ENCODE measurements around the gene CAB39. TPM values are rescaled to one million over a fixed set of nuclear protein-coding genes. Genes with fewer than 3 reads are reported as not detected.
A peak's percentile ranks its signal among the peaks of the same experiment; 100 is the strongest.

CAB39 gene
- total RNA-seq, 2 experiments from 2014 or later, result 175 to 178 TPM

DNA sequence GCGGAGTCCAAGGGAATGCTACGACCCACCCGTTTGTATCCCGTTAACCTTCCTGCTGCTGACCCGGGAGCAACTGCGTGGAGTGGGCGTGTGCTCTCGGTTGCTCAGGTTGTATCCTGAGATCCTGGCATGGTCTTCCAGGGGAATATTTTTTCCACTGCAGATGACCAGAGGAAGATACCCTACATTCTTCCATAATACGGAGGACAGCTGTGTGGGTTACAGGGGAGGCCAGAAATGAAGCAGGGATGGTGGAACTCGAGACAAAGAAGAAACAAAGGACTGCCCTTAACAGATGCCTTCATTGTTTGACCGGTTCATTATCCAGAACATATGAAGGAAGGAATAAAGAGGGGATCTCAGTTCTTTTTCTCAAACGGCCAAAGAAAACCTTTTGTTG, 39.8 kb upstream of the CAB39 start:
- ATAC-seq, result no peak
- Mint-ChIP-seq H3K4me3 (no peak overlapping the region), H3K27ac (no peak overlapping the region), H3K27me3 (ENCODE audit: low read depth) (no peaks in the 10 kb centered on the region), H3K9me3 (ENCODE audit: insufficient read depth) (no peaks in the 10 kb centered on the region), H3K4me1 (ENCODE audit: low read depth) (peaks cover 69% of the 10 kb centered on the region), H3K36me3 (ENCODE audit: low read depth) (peaks cover 6% of the 10 kb centered on the region)
- POLR2A ChIA-PET, result no interaction called here
- CTCF ChIA-PET, result interaction anchor here (1.5 kb wide), 1 partner anchor 126 kb away, joined by 4 read pairs; no protein-coding TSS in a partner anchor
- no peak for DNase-seq

DNA sequence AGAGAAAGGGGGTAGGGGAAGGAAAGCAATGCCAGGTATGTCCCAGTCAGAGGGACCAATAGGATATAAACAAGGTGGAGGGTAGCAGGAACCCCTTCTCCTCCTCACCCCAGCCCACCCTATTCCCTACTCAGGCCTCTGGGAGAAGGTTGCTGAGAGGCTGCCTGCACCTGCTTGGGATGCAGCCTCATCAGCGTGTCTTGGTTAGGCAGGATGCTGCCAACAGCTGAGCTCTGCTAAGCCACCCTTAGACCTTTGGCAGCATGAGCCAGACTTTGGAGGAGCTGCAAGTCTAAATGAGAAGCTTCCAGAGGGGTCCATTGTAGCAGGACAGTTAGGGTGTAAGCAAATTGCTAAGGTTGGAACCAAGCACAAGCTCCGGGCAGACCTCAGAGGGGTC, 38.2 kb upstream of the CAB39 start:
- ChIA-PET POLR2A (interaction anchor here (0.5 kb wide), 1 partner anchor 32 kb away, joined by 3 read pairs; no protein-coding TSS in a partner anchor), CTCF (interaction anchor here (1.0 to 2.1 kb wide), 3 partner anchors 10 to 119 kb away, joined by 3 to 6 read pairs (median 3); no protein-coding TSS in a partner anchor)
- Mint-ChIP-seq H3K4me3 (no peak overlapping the region), H3K27me3 (ENCODE audit: low read depth) (no peaks in the 10 kb centered on the region), H3K27ac (peak overlapping the region; percentile 18), H3K36me3 (ENCODE audit: low read depth) (peaks cover 16% of the 10 kb centered on the region), H3K4me1 (ENCODE audit: low read depth) (peaks cover 66% of the 10 kb centered on the region), H3K9me3 (ENCODE audit: insufficient read depth) (peaks cover 8% of the 10 kb centered on the region)
- no peak for DNase-seq
- no peak for ATAC-seq

DNA sequence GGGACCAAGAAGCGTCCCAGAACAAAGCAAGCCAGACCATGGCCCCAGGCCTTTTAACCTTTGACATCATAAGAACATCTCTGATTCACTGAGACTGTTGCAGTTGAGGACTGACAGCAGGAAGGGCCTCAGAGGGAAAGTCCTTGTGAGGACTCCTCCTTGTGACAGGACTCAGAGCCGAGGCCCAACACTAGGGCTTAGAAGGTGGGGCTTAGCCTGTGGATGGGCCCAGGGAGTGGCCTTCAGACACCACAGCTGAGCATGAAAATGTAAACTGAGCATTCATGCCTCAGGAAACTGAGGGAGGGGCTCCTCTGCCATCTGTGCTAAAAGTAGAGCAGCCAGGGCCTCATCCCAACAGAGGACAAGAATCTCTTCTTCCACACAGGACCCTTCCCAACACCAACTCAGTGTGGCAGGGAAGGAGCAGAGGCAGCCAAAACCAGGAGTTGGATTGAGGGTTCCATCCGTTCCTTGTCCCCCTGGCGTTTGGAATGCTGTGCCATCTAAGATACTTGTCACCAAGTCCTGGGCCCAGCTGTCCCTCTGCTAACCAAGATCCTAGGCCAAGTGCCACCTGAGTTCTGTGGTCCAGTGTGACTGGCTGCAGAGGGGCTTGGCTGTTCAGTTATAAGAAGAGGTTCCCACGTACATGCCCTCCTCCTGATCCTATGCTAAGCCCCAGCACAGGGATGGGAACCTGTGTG, 37.5 kb upstream of the CAB39 start:
- Mint-ChIP-seq H3K4me1 (ENCODE audit: low read depth) (peaks cover 66% of the 10 kb centered on the region), H3K9me3 (ENCODE audit: insufficient read depth) (peaks cover 8% of the 10 kb centered on the region), H3K27me3 (ENCODE audit: low read depth) (no peaks in the 10 kb centered on the region), H3K36me3 (ENCODE audit: low read depth) (peaks cover 19% of the 10 kb centered on the region), H3K4me3 (no peak overlapping the region), H3K27ac (no peak overlapping the region)
- ATAC-seq (no peak), DNase-seq (no peak)
- ChIA-PET CTCF (interaction anchor here (1.0 to 2.1 kb wide), 3 partner anchors 11 to 118 kb away, joined by 3 to 6 read pairs (median 3); no protein-coding TSS in a partner anchor), POLR2A (interaction anchor here (1.1 kb wide), 1 partner anchor 17 kb away, joined by 3 read pairs; no protein-coding TSS in a partner anchor)

DNA sequence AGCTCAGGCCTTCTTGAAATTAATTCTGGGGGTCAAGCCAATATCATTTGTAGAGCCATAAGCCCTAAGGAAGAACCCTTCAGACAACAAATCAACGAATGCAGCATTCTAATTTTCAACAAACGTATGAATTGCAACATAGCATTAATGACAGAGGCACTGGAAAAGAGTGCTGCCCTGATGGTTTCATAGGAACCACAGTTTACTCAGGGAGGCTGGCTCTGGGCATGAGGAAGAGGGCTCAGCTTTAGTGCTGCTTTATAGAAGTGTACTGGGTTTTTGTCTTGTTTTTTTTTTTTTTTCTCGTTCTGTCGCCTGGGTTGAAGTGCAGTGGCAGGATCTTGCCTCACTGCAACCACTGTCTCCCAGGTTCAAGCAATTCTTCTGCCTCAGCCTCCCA, 36.1 kb upstream of the CAB39 start:
- ATAC-seq (no peak), DNase-seq (no peak)
- H3K27me3 Mint-ChIP-seq (ENCODE audit: low read depth), result no peaks in the 10 kb centered on the region
- peaks cover 8% of the 10 kb centered on the region for H3K9me3 Mint-ChIP-seq (ENCODE audit: insufficient read depth)
- POLR2A ChIA-PET, result interaction anchor here (1.0 to 1.5 kb wide), 4 partner anchors 12 to 37 kb away, joined by 3 to 4 read pairs (median 3); no protein-coding TSS in a partner anchor
- H3K4me3 Mint-ChIP-seq, result no peak overlapping the region
- CTCF ChIA-PET, result interaction anchor here (2.1 kb wide), 1 partner anchor 13 kb away, joined by 6 read pairs; no protein-coding TSS in a partner anchor
- H3K27ac Mint-ChIP-seq, result no peak overlapping the region
- peaks cover 28% of the 10 kb centered on the region for H3K36me3 Mint-ChIP-seq (ENCODE audit: low read depth)
- peaks cover 66% of the 10 kb centered on the region for H3K4me1 Mint-ChIP-seq (ENCODE audit: low read depth)

DNA sequence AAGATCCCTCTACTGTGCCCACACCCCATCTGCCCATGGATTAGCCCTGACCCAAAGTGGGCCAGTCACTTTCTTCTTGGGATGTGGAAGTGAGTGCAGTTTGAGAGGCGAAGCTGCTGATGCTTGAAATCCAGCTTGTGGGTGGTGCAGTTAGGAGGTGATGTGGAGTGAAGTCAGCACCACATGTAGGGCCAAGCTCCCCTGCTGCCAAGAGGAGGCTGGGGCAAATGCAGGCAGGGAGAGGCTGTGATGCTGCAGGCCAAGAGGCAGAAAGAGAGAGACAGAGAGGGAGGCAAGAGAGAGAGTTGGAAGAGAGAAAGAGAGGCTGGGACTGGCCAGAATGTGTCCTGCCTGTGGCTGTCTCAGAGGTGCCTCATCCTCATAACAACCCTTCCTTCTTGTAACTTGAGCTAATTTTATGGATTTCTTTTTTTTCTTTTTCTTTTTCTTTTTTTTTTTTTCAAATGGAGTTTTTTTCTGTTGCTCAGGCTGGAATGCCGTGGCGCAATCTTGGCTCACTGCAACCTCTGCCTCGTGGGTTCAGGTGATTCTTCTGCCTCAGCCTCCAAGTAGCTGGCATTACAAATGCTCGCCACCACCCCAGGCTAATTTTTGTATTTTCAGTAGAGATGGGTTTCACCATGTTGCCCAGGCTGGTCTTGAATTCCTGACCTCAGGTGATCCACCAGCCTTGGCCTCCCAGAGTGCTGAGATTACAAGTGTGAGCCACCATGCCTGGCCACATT, 35.3 kb upstream of the CAB39 start:
- Mint-ChIP-seq H3K27ac (peak overlapping the region; percentile 77), H3K9me3 (ENCODE audit: insufficient read depth) (peaks cover 8% of the 10 kb centered on the region), H3K4me3 (no peak overlapping the region), H3K4me1 (ENCODE audit: low read depth) (peaks cover 66% of the 10 kb centered on the region), H3K36me3 (ENCODE audit: low read depth) (peaks cover 29% of the 10 kb centered on the region), H3K27me3 (ENCODE audit: low read depth) (no peaks in the 10 kb centered on the region)
- CTCF ChIA-PET, result interaction anchor here (1.2 to 2.1 kb wide), 4 partner anchors 9 to 37 kb away, joined by 3 to 13 read pairs (median 4); no protein-coding TSS in a partner anchor
- DNase-seq, result no peak
- POLR2A ChIA-PET, result interaction anchor here (1.0 to 1.5 kb wide), 3 partner anchors 13 to 36 kb away, joined by 3 to 4 read pairs (median 3); no protein-coding TSS in a partner anchor
- no peak for ATAC-seq

DNA sequence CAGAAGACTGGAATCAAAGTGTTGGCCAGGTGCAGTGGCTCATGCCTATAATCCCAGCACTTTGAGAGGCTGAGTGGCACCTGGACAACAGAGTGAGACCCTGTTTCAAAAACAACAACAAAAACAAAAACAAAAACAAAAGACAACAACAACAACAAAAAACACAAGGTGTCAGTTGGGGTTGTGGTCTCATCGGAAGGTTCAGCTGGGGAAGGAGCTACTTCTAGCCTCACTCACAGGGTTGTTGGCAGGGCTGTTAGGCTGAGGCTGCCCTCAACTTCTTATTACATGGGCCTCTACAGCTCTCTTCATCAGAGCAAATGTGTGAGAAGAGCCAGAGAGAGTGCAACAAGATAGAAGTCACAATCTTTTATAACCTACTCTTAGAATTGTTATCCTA, 34.6 kb upstream of the CAB39 start:
- peaks cover 66% of the 10 kb centered on the region for H3K4me1 Mint-ChIP-seq (ENCODE audit: low read depth)
- ChIA-PET CTCF (interaction anchor here (0.7 to 2.1 kb wide), 6 partner anchors 9 to 36 kb away, joined by 3 to 13 read pairs (median 4); no protein-coding TSS in a partner anchor), POLR2A (no interaction called here)
- no peak overlapping the region for H3K4me3 Mint-ChIP-seq
- peaks cover 29% of the 10 kb centered on the region for H3K36me3 Mint-ChIP-seq (ENCODE audit: low read depth)
- DNase-seq, result no peak
- H3K27me3 Mint-ChIP-seq (ENCODE audit: low read depth), result no peaks in the 10 kb centered on the region
- peak overlapping the region; percentile 77 for H3K27ac Mint-ChIP-seq
- ATAC-seq, result peak; percentile 47
- H3K9me3 Mint-ChIP-seq (ENCODE audit: insufficient read depth), result peaks cover 8% of the 10 kb centered on the region

DNA sequence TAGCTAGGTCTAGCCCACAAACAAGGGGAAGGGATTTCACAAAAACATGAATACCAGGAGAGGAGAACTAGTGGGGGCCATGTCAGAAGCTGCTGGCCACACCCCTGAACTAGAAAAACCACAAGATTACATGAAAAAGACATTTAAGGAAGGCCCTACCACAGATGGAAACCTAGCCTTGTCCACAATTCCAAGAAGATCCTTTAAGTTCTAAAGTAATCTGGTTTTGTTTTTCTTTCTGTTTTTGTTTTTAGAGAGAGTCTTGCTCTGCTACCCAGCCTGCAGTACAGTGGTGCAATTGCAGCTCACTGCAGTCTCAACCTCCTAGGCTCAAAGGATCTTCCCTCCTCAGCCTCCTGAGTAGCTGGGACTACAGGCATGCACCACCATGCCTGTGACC, 34.2 kb upstream of the CAB39 start:
- DNase-seq (peak; percentile 61), ATAC-seq (peak; percentile 68)
- peaks cover 29% of the 10 kb centered on the region for H3K36me3 Mint-ChIP-seq (ENCODE audit: low read depth)
- H3K4me1 Mint-ChIP-seq (ENCODE audit: low read depth), result peaks cover 66% of the 10 kb centered on the region
- no peaks in the 10 kb centered on the region for H3K27me3 Mint-ChIP-seq (ENCODE audit: low read depth)
- ChIA-PET POLR2A (interaction anchor here (0.9 to 1.0 kb wide), 2 partner anchors 17 to 263 kb away, joined by 3 to 4 read pairs; partner anchors contain the start of gene SP100), CTCF (interaction anchor here (0.7 to 2.1 kb wide), 5 partner anchors 10 to 36 kb away, joined by 3 to 13 read pairs (median 4); no protein-coding TSS in a partner anchor)
- peak overlapping the region; percentile 31 for H3K4me3 Mint-ChIP-seq
- H3K27ac Mint-ChIP-seq, result peak overlapping the region; percentile 77
- H3K9me3 Mint-ChIP-seq (ENCODE audit: insufficient read depth), result peaks cover 8% of the 10 kb centered on the region

DNA sequence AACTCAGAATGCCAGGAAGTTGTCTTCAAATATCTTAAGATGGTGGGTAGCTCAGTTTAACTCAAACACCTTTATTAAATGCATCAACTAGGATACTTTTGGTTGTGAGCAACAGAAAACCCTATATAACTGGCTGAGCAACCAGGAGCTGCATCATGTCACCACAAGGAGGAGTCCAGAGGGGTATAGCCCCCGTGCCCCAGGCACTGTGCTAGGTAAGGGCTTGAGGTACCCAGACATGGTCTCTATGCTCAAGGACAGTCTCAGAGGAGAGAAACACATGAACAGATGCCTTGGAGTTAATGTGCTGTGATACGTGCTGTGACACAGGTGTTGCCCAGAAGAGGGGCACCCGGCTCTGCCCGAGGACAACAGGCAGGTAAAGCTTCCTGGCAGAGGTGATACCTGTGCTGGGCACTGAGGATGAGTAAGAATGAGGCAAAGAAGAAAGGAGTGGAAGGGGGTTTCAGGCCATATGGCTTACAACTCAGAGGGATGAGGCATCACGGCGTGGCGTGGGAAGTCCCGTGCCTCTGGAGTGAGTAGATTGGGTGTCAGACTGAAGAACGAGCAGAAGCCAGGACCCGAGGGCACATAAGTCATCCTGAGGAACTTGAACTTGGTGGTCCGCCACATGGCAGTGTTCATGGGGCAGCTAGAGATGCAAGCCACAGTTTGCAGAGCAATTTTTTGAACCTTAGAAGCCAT, 32.0 kb upstream of the CAB39 start:
- ATAC-seq (no peak), DNase-seq (no peak)
- H3K27me3 Mint-ChIP-seq (ENCODE audit: low read depth), result no peaks in the 10 kb centered on the region
- ChIA-PET POLR2A (interaction anchor here (0.8 to 1.3 kb wide), 3 partner anchors 13 to 37 kb away, joined by 3 to 6 read pairs (median 3); partner anchors contain the start of gene CAB39), CTCF (interaction anchor here (0.7 to 1.7 kb wide), 6 partner anchors 9 to 61 kb away, joined by 3 to 4 read pairs (median 4); no protein-coding TSS in a partner anchor)
- H3K9me3 Mint-ChIP-seq (ENCODE audit: insufficient read depth), result peaks cover 8% of the 10 kb centered on the region
- H3K4me1 Mint-ChIP-seq (ENCODE audit: low read depth), result peaks cover 68% of the 10 kb centered on the region
- no peak overlapping the region for H3K4me3 Mint-ChIP-seq
- H3K27ac Mint-ChIP-seq, result peak overlapping the region; percentile 14
- peaks cover 29% of the 10 kb centered on the region for H3K36me3 Mint-ChIP-seq (ENCODE audit: low read depth)

DNA sequence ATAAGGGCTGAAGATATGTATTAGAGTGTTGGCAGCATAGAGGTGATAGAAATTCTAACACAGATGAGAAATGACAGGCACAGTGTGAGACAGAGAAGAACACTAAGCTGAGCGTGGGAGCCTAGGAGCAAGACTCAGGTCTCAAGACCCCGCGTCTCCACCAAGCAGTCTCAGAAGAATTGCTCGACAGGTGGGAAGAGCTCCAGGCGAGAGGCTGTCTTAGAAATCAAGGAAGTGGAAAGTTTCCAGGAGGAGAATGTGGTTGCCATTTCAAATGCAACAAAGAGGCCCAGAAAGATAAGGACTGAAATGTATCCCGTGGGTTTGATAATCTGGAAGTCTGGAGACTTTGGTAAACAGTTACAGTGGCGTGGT, 31.5 kb upstream of the CAB39 start:
- peak overlapping the region; percentile 9 for H3K27ac Mint-ChIP-seq
- DNase-seq (no peak), ATAC-seq (no peak)
- no peak overlapping the region for H3K4me3 Mint-ChIP-seq
- peaks cover 29% of the 10 kb centered on the region for H3K36me3 Mint-ChIP-seq (ENCODE audit: low read depth)
- peaks cover 8% of the 10 kb centered on the region for H3K9me3 Mint-ChIP-seq (ENCODE audit: insufficient read depth)
- no peaks in the 10 kb centered on the region for H3K27me3 Mint-ChIP-seq (ENCODE audit: low read depth)
- ChIA-PET CTCF (interaction anchor here (1.1 to 1.8 kb wide), 5 partner anchors 12 to 61 kb away, joined by 3 to 7 read pairs (median 4); no protein-coding TSS in a partner anchor), POLR2A (interaction anchor here (0.8 to 1.3 kb wide), 2 partner anchors 14 to 31 kb away, joined by 3 to 6 read pairs; partner anchors contain the start of gene CAB39)
- H3K4me1 Mint-ChIP-seq (ENCODE audit: low read depth), result peaks cover 66% of the 10 kb centered on the region

DNA sequence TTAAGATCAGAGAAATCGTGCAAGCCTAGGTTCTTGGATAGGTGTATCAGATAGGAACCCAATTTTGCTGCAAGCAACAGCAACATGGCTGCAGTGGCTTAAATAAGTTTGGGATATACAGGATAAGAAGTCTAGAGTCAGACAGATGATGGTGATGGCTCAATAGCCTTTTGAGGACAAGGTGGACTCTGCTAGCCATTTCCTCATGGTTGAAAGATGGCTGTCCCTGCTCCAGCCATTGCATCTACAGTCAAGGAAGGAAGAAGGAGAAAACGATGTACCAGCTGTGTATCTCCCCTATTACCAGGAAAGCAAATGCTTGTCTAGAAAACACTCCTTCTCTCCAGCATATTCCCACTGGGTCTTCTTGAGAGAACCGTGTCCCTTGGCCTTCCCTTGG, 30.1 kb upstream of the CAB39 start:
- no peak for ATAC-seq
- Mint-ChIP-seq H3K27ac (no peak overlapping the region), H3K4me1 (ENCODE audit: low read depth) (peaks cover 64% of the 10 kb centered on the region), H3K27me3 (ENCODE audit: low read depth) (peaks cover 3% of the 10 kb centered on the region), H3K36me3 (ENCODE audit: low read depth) (peaks cover 25% of the 10 kb centered on the region), H3K4me3 (no peak overlapping the region), H3K9me3 (ENCODE audit: insufficient read depth) (peaks cover 8% of the 10 kb centered on the region)
- CTCF ChIA-PET, result interaction anchor here (1.4 to 1.8 kb wide), 2 partner anchors 13 to 56 kb away, joined by 3 to 7 read pairs; no protein-coding TSS in a partner anchor
- POLR2A ChIA-PET, result no interaction called here
- DNase-seq, result no peak
